IPS-18c (cell line): ENCODE data around the gene SECISBP2.
"Not testable (repeated sequence)": the region's sequence is repeated elsewhere in the genome, so short reads cannot be mapped to it uniquely, and the experiment has no call there.

Source experiments
- H3K4me3 ChIP-seq: 2 replicates; pipeline ENCODE4 v1.7.0; 2013; ENCODE audit warnings: low read depth, mild to moderate bottlenecking, low read length, moderate library complexity; ENCODE audit not compliant: insufficient read depth
- H3K9me3 ChIP-seq: one replicate; pipeline ENCODE4 v1.6.1; 2013; ENCODE audit warnings: mild to moderate bottlenecking, low read length, moderate library complexity; ENCODE audit not compliant: control insufficient read depth, insufficient read depth

The SECISBP2 gene

DNA sequence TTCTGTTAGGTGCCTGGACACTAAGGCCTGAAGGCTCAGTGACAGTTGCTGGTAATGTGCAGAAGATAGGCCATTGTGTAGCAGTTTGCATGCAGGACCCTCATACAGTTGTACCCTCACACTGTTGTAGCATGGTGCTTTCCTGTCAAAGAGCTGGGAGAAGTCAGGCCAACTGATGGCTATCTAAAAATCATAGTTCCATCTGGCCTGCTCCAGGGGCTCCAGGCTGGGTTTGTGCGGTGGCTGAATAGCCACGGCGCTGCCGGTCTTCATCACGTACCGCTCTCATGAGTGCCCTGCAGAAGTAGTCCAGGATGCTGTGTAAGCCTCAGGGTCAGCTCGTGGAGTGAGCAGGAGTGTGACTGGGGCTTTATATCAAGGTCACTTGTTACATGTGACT lies 12.2 kb downstream of the SECISBP2 start:
- no peaks in the 10 kb centered on the region for H3K9me3 ChIP-seq
- no peak overlapping the region for H3K4me3 ChIP-seq

DNA sequence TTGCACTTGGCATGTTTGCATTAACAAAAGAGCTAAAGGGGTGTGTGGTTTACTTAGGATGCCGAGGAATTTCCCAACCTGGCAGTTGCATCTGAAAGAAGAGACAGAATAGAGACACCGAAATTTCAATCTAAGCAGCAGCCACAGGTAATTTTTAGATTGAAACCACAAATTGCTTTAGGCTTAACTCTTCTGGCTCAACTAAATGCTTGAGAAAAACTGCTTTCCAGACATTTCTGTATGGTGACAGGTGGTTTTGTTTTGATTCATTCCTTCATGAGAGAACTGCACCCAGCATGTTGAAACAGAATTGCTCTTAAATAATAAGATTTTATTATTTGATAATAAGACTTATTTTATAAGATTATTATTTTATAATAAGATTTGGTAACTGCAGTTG lies 21.5 kb downstream of the SECISBP2 start:
- no peaks in the 10 kb centered on the region for H3K9me3 ChIP-seq
- no peak overlapping the region for H3K4me3 ChIP-seq

DNA sequence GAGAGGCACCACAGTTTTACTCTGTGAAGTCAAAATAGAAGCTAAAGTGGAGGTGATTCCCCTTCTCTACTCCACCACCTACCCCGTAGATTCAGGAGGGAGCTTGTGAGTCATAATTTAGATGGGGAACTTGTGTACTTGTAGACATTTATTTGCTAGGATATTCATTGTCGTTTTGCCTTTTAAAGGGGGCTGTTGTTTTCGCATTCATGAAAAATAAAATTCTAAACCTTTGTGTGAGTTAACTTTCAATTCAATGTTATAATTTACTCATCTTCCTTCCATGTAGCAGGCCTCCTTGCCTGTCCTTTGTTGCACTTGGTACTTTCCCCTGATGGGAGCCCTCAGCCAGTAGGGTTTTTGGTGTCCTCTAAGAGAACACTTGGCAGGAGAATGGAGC lies 22.0 kb downstream of the SECISBP2 start:
- Histone ChIP-seq H3K4me3 (no peak overlapping the region), H3K9me3 (no peaks in the 10 kb centered on the region)

DNA sequence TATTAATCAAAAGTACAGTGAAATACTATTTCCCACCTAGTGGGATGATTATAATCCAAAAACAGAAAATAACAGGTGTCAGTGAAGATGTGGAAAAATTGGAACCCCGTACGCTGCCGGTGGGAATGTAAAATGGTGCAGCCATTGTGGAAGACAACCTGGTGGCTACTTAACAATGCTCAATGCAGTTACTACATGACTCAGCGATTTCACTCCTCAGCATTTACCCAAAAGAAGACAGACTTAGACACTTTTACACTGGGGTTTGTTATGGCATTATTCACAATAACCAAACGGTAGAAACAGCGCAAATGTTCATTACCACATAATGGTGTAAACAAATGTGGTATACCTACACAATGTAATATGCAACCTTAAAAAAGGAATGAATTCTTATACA lies 23.9 kb downstream of the SECISBP2 start:
- Histone ChIP-seq H3K9me3 (no peaks in the 10 kb centered on the region), H3K4me3 (no peak overlapping the region)

DNA sequence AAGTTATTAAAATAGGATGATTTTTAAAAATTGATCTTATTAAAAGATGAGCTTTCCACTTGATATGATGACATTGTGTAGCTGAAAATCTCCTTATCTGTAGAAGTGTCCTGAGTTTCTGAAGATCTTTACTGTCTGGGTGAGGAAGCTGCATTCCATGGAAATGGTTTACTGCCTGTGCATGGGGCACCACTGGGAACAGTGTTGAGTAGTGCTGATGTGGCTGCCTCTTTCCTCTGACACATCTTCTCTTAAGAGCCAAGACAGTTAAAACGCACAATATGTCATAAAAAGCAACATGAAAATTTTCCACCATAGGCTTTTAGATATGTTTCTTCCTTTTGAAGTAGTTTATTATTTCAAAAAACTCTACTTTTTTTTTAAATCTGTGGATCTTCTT lies 24.6 kb downstream of the SECISBP2 start:
- H3K4me3 ChIP-seq: no peak overlapping the region
- H3K9me3 ChIP-seq: no peaks in the 10 kb centered on the region

DNA sequence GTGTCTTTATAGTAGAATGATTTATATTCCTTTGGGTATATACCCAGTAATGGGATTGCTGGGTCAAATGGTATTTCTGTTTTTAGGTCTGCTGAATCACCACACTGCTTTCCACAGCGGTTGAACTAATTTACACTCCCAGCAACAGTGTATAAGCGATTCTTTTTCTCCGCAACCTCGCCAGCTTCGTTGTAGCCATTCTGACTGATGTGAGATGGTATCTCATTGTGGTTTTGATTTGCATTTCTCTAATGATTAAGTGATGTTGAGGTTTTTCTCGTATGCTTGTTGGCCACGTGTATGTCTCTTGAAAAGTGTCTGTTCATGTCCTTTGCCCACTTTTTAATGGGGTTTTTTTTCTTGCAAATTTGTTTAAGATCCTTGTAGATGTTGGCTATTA lies 25.5 kb downstream of the SECISBP2 start:
- not testable (repeated sequence) for H3K9me3 ChIP-seq, H3K4me3 ChIP-seq

DNA sequence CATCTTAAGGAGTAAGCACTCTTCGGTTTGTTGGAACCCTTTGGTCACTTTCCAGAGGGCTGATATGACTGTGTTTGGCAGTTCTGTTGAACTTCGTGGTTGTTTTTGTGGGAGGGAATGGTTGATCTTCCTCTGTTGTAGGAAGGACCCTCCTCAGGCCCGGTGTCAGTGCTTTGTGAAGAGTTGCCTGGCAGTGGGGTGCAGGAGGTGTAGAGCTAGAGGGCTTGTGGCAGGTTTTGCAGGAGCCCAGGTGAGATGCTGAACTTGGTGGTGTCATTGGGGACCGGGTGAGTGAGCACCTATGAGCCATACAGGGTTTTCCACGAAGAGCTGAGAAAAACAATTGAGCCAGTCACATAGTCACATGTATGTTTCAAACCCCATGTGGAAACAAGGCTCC lies 27.2 kb downstream of the SECISBP2 start:
- Histone ChIP-seq H3K9me3 (no peaks in the 10 kb centered on the region), H3K4me3 (no peak overlapping the region)

DNA sequence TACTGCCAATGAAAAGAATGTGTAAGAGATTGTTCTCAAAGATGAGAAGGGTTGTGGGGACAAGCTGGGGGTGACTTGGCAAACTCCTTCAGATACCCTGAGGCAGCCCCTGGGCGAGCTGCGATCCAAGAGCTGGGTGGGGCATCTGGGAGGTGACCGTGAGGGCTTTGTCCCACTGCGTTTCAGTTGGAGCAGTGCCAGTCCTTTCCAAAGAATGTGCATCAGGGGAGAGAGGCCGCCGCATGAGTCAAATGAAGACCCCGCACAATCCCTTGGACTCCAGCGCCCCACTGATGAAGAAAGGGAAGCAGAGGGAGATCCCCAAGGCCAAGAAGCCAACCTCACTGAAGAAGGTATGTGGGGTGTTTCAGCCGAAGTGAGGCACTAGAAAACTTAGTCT lies 28.4 kb downstream of the SECISBP2 start:
- H3K9me3 ChIP-seq: no peaks in the 10 kb centered on the region
- H3K4me3 ChIP-seq: no peak overlapping the region

DNA sequence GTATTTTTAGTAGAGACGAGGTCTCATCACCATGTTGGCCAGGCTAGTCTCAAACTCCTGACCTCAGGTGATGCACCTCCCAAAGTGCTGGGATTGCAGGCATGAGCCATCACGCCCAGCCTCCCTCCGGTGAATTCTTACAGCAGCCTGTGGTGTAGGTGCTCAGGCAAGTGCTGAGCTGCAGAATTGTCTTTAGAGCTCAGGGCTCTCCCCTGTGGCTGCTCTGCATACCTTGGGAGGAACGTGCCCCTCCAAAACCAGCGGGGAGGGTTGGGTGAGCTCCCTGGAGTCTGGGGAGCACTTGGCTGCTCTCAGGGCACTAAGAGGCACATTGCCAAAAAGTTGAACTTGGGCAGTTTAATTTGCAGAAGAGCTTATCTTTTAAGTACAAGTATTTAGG lies 29.4 kb downstream of the SECISBP2 start:
- Histone ChIP-seq H3K9me3 (no peaks in the 10 kb centered on the region), H3K4me3 (no peak overlapping the region)

DNA sequence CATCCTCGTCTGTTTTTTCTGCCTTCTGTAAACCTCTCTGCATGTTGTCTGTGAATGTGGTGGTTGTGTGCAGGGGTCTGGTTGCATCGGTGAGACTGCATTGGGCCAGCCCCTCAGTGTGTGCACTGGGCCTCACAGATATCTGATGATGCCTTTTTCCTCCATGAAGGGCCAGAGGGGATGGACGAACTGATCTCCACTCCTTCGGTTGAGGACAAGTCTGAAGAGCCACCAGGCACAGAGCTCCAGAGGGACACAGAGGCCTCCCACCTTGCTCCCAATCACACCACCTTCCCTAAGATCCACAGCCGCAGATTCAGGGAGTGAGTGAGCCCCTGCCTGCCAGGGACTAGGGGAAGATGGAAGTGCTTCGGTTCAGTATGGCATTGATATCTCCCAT lies 31.3 kb downstream of the SECISBP2 start:
- Histone ChIP-seq H3K4me3 (no peak overlapping the region), H3K9me3 (no peaks in the 10 kb centered on the region)

DNA sequence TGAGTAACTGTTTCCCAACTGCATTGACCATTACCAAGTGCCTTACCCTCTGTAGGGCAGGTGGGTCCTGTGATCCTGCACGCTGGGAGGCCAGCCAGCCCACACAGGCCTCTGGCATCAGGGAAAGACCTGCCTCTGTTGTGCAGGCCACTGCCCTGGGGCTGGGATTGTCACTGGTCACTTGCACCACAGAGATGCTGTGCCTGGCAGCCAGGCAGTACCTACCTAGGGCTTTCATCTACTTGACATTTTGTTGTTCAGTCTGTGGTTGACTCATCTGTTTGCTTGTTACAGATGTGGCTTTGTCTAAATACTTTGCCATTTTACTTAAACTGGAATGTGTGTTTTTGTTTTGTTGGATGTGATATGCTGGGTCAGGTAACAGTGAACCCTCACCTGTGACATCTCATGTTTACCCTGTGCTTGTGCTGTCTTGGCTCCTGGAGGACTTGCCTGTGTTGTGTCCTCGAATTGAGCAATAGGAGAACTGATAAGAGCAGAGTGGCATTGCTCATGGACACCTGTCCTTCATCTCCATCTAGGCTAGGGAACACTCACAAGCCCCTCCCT lies 32.8 kb downstream of the SECISBP2 start:
- peaks cover 2% of the 10 kb centered on the region for H3K9me3 ChIP-seq
- no peak overlapping the region for H3K4me3 ChIP-seq

DNA sequence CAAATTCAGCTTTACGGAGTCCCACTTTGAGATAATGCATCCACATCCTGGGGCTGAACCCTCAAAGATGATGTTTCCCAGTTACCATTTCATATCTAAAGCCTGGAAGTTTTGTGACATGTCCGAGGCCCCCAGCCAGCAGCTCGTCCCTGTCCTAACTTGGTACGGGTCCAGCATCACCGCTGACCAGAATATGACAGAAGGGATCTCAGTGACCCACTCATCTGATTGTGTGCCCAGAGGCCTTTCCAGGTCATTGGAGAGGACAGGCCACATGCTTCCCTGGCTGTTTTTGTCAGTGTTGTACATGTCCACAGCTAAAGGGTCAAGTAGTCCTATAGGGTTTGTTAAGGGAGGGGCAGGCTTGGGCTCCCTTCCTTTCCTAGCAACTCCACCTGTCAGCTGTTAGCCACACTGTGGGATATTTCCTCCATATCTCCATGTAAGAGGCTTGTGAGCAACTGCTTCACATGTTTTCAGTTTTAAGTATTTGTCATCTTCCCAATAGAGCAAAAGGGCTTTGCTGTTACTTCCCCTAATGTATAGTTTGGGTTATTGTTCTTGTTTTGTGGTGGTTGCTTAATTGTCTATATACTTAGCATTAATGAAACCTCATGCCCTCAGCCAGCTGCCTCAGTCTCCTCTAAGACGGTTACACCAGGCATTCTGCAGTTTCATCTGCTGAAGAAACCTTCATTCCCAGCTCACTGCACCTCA lies 33.4 kb downstream of the SECISBP2 start:
- Histone ChIP-seq H3K4me3 (no peak overlapping the region), H3K9me3 (peaks cover 2% of the 10 kb centered on the region)

DNA sequence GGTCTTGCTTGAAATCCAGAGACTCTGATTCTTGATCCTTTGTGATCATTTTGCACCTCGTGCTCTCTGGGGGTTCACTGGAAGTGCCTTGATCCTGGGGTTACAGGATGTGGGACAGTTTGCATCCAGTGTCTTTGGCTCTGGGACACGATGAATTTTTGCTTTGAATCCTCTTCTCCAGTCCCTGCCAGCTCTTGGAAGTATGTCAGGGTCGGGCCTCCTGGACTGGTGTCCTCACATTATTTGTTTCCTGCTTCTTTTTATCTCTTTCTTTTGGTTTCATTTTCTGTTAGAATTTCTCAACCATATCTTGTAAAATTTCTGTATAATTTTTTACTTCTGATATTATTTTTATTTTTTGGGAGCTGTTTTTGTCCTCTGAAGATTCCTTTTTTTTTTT lies 34.2 kb downstream of the SECISBP2 start:
- Histone ChIP-seq H3K9me3 (peaks cover 2% of the 10 kb centered on the region), H3K4me3 (no peak overlapping the region)

DNA sequence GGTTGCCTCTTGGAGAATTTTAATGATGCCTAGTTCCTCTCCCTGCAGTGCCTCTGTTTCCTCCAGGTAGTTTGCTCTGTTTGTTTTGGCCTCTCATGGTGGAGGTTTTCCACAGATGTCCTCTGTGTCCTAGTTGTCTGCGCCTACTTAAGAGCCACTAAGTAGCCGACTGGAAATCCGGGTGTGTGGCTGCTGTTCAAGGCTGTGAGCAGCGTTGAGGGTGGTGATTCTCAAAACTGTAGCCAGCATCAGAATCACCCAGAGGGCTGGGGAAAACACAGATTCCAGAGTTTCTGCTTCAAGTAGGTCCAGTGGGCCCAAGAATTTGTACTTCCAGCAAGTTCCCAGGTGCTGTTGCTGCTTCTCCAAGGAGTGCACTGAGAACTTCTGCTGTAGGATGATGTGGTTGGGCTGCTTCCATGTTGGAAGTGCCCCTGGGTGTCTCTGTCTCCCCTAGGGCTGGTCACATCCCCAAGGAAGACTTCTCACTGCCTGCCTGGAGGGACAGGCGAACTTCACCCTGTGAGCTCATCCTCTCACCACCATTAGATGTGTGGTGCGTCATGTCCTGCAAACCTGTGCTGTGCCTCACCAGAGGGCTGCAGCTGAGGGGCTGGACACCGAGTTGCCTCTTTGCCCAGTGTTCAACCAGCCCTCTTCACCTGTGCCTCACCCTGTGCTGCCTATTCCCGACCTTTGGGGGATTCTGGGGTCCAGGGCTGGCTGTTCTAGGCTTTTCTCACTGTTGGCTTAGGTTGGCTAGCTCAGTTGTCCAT lies 34.8 kb downstream of the SECISBP2 start:
- Histone ChIP-seq H3K9me3 (peaks cover 2% of the 10 kb centered on the region), H3K4me3 (no peak overlapping the region)

DNA sequence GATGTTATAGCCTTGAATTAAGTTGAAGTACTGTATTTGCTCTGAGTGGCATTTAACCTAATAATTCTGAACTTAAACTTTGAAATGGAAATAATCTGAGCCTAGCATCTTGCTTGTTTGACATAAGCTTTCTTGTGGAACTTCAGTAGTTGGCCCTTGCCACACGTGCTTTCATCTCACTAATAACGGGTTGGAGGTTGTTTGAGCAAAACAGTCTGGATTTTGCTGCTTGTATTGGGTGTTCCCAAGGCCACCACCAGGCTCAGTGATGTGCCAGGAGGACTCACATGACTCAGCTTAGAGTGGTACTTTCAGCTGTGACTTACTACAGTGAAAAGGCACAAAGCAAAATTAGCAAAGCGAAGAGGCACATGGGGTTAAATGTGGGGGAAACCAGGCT lies 35.7 kb downstream of the SECISBP2 start:
- H3K9me3 ChIP-seq: peaks cover 2% of the 10 kb centered on the region
- no peak overlapping the region for H3K4me3 ChIP-seq

DNA sequence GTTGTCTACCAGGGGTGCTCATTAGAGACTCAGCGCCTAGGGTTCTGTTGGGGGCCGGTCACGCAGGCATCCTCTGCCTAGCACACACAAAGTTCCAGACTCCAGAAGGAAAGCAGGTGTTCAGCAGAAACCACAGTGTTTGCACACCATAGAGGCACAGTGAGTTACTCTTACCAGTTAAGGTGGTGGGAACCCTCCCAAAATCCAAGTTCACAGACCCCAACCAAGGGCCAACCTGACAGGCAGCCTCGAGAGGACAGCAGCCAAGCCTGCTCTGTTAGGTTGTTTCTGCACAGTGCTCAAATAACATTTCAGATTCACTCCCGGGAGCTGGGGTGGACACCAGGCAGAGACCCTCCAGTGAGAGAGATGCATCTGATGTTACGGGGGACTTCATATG lies 36.2 kb downstream of the SECISBP2 start:
- no peak overlapping the region for H3K4me3 ChIP-seq
- peaks cover 2% of the 10 kb centered on the region for H3K9me3 ChIP-seq

DNA sequence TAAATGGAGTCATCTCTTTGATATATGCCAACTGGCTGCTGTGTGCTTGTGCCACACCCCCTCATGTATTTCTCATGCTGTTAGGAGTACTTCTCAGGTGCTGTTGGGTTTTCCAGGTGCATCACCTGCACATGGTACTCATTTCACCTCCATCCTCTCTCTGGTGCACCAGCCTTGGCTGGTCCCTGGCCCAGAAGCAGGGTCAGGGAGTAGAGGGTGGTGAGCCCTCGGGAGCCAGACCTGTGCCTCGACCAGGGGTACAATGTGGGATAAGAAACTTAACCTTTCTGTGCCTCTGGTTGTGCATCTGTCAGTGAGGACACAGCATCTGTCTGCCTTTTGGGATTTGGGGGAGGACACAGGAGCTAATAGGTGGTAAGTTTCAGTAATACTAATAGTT lies 38.5 kb downstream of the SECISBP2 start:
- H3K4me3 ChIP-seq: no peak overlapping the region
- peaks cover 2% of the 10 kb centered on the region for H3K9me3 ChIP-seq
